ENCODE measurements around the gene SLC9C1.

SLC9C1 gene

GRCh38 chr3:112293368-112294321 is at the start of gene SLC9C1:
Gene SLC9C1 (minus strand): TSS chr3:112294216. CDS start chr3:112286791, 7,425 bp downstream.
- DNase-seq, result peak; percentile 86 to 91

GRCh38 chr3:112341386-112341785 is 47.4 kb upstream of the SLC9C1 start:
- no peak for DNase-seq

GRCh38 chr3:112339609-112340008 is 45.6 kb upstream of the SLC9C1 start:
- no peak for DNase-seq

GRCh38 chr3:112339134-112339533 is 45.1 kb upstream of the SLC9C1 start:
- no peak for DNase-seq

- no peak for DNase-seq
Measured at GRCh38 chr3:112338727-112339056, 44.7 kb upstream of the SLC9C1 start.

GRCh38 chr3:112338021-112338726 is 44.2 kb upstream of the SLC9C1 start:
- DNase-seq, result no peak

- no peak for DNase-seq
Measured at GRCh38 chr3:112335434-112335781, 41.4 kb upstream of the SLC9C1 start.

- no peak for DNase-seq
Measured at GRCh38 chr3:112334691-112335433, 40.8 kb upstream of the SLC9C1 start.

- DNase-seq, result no peak
Measured at GRCh38 chr3:112333381-112334317, 39.6 kb upstream of the SLC9C1 start.

GRCh38 chr3:112333002-112333380 is 39.0 kb upstream of the SLC9C1 start, which contains the start of gene CD200:
Gene CD200 (plus strand): TSS chr3:112333156. CDS start chr3:112333213, 57 bp downstream.
- DNase-seq, result peak in 1 of 2 experiments; percentile 14

GRCh38 chr3:112331851-112332250 is 37.8 kb upstream of the SLC9C1 start:
- no peak for DNase-seq

GRCh38 chr3:112327371-112327951 is 33.4 kb upstream of the SLC9C1 start:
- DNase-seq, result peak; percentile 91

GRCh38 chr3:112321867-112322652 is 28.0 kb upstream of the SLC9C1 start:
- DNase-seq, result no peak

- DNase-seq, result peak; percentile 60 to 62
Measured at GRCh38 chr3:112320691-112321090, 26.7 kb upstream of the SLC9C1 start.

- DNase-seq, result peak in 1 of 2 experiments; percentile 13
Measured at GRCh38 chr3:112319516-112320276, 25.7 kb upstream of the SLC9C1 start.

- DNase-seq, result no peak
Measured at GRCh38 chr3:112315791-112316190, 21.8 kb upstream of the SLC9C1 start.

- no peak for DNase-seq
Measured at GRCh38 chr3:112314649-112315048, 20.6 kb upstream of the SLC9C1 start.

- DNase-seq, result peak; percentile 49 to 54
Measured at GRCh38 chr3:112308151-112308911, 14.3 kb upstream of the SLC9C1 start.

GRCh38 chr3:112307557-112307956 is 13.5 kb upstream of the SLC9C1 start:
- DNase-seq, result no peak
